GM19025 (cell line): ENCODE measurements around the gene SCRT2.

Experiments
- ATAC-seq: cut with Tn5 transposase; IDR thresholded peaks from one replicate; pipeline ENCODE4 v1.9.1; 2021; ENCODE audit warnings: mild to moderate bottlenecking, low read depth, moderate library complexity; ENCODE audit not compliant: unreplicated experiment

SCRT2 gene

DNA sequence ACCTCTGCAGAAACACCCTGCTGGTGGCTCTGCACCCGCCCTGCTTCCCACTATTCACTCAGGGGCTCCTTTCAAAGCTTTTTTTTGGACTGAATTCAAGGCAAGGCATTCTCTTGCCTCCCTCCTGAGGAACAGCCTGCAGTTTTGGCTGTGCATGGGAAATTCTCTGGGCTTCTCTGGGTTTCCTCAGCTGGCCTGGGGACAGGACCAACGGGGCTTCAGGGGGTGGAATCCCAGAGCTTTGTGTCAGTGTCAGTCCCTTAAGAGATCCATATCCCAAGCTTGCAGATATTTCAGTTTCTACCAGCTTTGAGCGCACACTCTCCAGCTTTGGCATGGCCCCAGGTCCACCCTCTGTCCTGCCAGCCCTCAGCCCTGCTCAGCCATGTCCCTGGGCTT, 2.0 kb downstream of the SCRT2 start:
- ATAC-seq = no peak

GRCh38 chr20:672963-673602, 2.5 kb downstream of the SCRT2 start:
- no peak for ATAC-seq

DNA sequence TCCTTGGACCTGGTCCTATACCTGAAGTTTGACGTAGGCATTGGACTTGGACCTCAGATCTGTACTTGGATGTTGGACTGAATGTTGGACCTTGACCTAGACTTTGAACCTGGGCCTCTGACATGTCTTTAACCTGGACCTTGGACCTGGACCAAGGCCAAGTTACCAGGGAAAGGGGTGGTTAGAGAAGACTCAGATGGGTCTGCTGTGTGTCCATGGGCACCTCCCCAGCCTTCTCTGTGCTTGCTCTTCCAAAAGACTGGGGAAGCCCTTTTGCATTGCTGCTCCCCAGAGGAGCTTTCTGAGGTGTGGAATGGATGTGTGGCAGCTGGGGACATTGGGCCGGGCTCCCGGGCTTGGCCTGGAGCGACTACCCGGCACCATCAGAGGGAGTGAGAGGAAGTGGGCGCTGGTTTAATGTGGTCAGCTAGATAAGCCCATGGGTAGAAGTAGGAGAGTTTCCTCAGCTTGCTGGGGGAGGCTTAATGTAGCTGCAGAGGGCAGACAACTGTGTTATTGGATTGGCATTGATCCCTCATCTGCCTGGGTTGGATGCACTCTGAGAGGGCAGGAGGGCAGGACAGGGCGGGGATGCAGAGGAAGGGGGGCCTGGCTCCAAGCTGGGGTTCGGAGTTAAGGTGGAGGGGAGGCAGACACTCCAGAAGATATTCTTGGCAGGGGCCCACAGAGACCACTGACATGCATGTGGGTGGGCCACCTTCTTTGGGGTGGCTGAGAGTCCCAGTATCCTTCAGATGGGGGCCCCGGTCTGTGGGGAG, 4.2 kb downstream of the SCRT2 start:
- ATAC-seq = no peak

- ATAC-seq = no peak
These were observed 6.0 kb downstream of the SCRT2 start for GRCh38 chr20:669573-669972.

- ATAC-seq = no peak
These were observed 7.0 kb downstream of the SCRT2 start for GRCh38 chr20:668638-669037.

GRCh38 chr20:668050-668449, 7.6 kb downstream of the SCRT2 start:
- no peak for ATAC-seq

DNA sequence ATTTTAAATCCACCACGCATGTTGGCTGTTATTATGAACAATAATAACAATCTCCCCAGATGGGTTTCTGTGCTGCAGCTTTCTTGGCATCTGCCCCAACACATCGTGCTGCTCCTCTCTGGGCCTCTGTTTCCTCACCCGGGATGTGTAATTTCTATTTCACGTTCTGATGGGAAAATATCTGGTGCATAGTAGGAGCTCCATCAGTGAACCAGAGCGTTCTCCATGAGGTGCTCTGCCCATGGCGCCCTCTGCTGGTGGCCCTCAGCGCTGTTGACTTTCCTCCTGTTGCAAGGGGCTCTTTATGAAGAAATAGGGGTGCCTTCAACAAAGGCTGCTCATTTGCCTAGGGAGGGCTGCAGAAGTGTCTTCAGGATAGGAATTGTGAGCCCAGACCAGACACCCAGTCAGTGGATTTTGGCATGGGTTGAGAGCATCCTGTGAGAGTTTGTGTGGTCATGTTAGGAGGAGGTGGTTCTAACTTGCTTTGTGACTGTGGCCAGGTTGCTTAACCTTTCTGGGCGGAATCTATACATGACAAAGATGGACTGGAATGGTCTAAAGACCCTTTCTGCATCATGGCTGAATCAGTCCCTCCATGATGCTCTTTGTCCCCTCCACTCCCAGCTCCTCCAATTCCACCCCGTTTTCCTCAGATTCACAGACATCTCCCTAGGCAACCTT, 8.1 kb downstream of the SCRT2 start:
- no peak for ATAC-seq

DNA sequence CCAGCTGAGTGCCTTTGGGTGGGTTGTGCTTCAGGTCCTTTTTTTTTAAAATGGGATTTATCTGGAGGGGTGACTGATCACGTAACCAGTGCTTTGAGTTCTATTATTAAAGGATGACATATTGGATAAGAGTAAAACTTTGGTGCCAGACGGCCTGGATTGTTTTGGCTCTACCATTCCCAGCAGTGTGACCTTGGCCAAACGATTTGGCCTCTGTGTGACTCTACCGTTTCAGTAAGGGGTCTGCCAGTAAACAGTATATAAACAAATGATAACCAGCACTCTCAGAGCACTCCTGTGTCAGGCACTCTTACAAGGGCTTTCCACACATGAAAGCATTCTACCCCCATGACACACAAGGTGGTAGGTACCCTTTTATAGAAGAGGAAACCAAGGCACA, 8.7 kb downstream of the SCRT2 start:
- no peak for ATAC-seq

- ATAC-seq = no peak
These were observed 10.3 kb downstream of the SCRT2 start for GRCh38 chr20:665276-665675.

GRCh38 chr20:664576-664975, 11.0 kb downstream of the SCRT2 start:
- ATAC-seq = no peak

DNA sequence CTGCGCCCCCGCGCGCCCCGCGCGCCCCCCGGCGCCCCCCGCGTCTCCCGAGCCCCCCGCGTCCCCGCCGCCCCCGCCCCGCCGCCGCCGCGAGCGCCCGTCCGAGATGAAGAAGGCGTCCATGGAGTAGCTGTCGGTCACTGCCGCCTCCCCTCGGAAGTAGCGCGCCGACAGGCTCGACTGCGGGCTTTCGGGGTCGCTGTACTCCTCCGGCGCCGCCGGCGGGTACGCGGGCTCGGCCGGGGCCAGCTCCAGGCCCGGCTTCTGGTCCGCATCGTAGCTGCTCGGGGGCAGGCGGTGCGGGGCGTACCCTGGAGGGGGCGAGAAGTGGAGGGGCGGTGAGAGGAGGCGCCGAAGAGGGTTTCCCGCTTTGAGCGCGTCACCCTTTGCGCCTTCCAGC, 11.5 kb downstream of the SCRT2 start:
- ATAC-seq = no peak

DNA sequence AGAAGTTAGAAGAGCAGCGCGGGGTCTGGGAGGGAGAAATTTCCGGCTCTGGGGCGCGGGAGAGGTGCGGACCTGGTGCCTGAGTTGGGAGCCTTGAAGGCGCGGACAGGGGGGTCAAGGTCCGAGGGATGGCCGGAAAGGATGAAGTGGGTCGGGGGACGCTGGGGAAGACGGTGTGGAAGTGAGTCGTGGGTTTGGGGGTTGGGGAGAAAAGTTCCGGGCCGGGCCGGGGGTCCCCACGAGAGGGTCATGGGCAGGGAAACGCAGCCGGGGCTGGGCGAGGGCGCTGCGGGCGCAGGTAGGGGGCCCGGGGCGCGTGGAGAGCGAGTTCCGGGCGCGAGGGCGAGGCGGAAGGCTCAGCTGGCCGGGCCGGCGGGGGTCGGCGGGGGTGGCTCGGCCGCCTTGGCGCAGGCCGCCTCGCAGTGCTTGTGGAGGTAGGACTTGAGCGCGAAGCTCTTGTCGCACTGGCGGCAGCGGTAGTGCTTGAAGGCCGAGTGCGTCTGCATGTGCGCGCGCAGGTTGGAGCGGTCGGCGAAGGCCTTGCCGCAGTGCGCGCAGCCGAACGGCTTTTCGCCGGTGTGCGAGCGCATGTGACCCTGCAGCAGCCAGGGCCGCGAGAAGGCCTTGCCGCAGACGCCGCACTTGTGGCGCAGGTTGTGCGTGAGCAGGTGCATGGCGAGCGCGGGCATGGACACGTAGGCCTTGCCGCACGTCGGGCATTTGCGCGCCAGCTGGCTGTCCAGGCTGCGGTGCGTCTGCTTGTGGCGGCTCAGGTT, 12.1 kb downstream of the SCRT2 start:
- no peak for ATAC-seq

DNA sequence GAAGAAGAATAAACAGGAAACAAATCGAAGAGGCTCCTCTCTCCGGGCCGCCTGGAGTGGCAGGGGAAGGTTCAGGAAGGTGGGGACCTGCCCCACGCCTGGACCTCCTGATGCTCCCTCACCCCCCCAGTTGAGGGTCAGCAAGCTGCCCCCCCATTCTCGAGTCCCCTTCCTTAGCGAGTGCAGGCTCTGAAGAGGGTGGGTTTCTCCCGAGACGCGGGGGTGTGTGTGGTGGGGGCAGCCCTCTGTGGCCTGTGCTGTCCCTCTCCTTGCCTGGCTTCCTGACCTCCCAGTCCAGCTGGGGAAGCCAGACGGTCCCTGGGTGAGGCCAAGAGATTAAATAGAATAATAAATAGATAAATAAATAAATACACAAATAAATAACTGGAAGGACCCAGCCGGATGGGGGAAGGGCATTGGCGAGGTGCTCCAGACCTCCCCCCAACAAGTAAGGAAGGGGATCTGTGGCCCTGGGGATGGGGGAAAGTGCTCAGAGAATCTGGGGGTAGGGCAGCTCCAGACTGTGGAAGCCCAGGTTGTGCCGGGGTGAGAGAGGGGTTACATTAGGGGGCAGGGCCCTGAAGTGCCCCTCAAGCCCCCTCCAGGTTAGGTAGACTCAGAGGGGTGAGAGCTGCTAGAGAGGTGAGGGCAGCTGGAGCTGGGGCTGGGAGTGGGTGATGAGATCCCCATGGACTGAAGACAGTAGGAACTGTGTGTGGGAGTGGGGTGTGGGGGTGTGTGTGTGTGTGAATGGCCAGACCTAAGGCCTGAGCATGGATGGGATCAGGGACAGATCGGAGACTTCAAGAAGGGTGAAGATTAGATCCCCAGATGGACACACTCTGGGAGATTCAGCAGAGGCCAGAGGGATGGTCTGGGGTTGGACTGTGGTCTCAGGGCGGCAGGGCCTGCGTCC, 13.1 kb downstream of the SCRT2 start:
- ATAC-seq = no peak

- ATAC-seq = no peak
These were observed 13.9 kb downstream of the SCRT2 start for GRCh38 chr20:661474-662270.

GRCh38 chr20:658731-659291, 16.8 kb downstream of the SCRT2 start:
- ATAC-seq = no peak

GRCh38 chr20:658202-658601, 17.4 kb downstream of the SCRT2 start:
- no peak for ATAC-seq

- ATAC-seq = no peak
These were observed 19.6 kb downstream of the SCRT2 start for GRCh38 chr20:655726-656624.

GRCh38 chr20:654417-654750, 21.2 kb downstream of the SCRT2 start:
- ATAC-seq = no peak
